Measurements from ENCODE around the gene ATP11A.
"Not testable (repeated sequence)": the region's sequence is repeated elsewhere in the genome, so short reads cannot be mapped to it uniquely, and the experiment has no call there.

GRCh38 chr13:112863356-112863755 is 173.5 kb downstream of the ATP11A start:
- not testable (repeated sequence) for TF ChIP-seq EZH2 (IDR thresholded peaks at IDR 0.05); POLR2AphosphoS5 (IDR thresholded peaks at IDR 0.05; ENCODE audit: borderline replicate concordance, low read depth, low read length)
